Measurements from ENCODE around the gene LRRTM2.

LRRTM2 gene

GRCh38 chr5:138850865-138851435 lies 24.2 kb downstream of the LRRTM2 start (continued):
- TF ChIP-seq TSHZ2 (CRISPR knock-in tag; IDR thresholded peaks at IDR 0.05) (no peak), GLIS3 (CRISPR knock-in tag; IDR thresholded peaks at IDR 0.05) (no peak), ZNF8 (CRISPR knock-in tag; IDR thresholded peaks at IDR 0.05) (no peak), RARB (CRISPR knock-in tag; IDR thresholded peaks at IDR 0.05) (no peak), ZFP30 (CRISPR knock-in tag; IDR thresholded peaks at IDR 0.05) (no peak), PPARA (CRISPR knock-in tag; IDR thresholded peaks at IDR 0.05; ENCODE audit: borderline replicate concordance) (no peak), ZFP3 (CRISPR knock-in tag; IDR thresholded peaks at IDR 0.05) (no peak), ZNF70 (CRISPR knock-in tag; IDR thresholded peaks at IDR 0.05) (no peak)

GRCh38 chr5:138849882-138850281 lies 25.3 kb downstream of the LRRTM2 start:
- ATAC-seq: no peak
- no peak for TF ChIP-seq TCF4 (CRISPR knock-in tag; IDR thresholded peaks at IDR 0.05; ENCODE audit: borderline replicate concordance)
- no peak for TF ChIP-seq SNAI2 (CRISPR knock-in tag; IDR thresholded peaks at IDR 0.05)
- TF ChIP-seq CREB5 (CRISPR knock-in tag; IDR thresholded peaks at IDR 0.05; ENCODE audit: low read depth): no peak
- TF ChIP-seq BACH2 (CRISPR knock-in tag; IDR thresholded peaks at IDR 0.05; ENCODE audit: borderline replicate concordance): no peak
- no peak for TF ChIP-seq ISL1 (CRISPR knock-in tag; IDR thresholded peaks at IDR 0.05)
- TF ChIP-seq ZNF8 (CRISPR knock-in tag; IDR thresholded peaks at IDR 0.05): no peak
- TF ChIP-seq CSRNP3 (CRISPR knock-in tag; IDR thresholded peaks at IDR 0.05): no peak

- TF ChIP-seq TOX (CRISPR knock-in tag; IDR thresholded peaks at IDR 0.05; ENCODE audit: borderline replicate concordance) (no peak), ISL1 (CRISPR knock-in tag; IDR thresholded peaks at IDR 0.05) (peak; percentile 87)
- ATAC-seq: peak; percentile 86
Observed at GRCh38 chr5:138849439-138849838, 25.7 kb downstream of the LRRTM2 start.

GRCh38 chr5:138844812-138845513 lies 30.2 kb downstream of the LRRTM2 start:
- peak; percentile 61 for ATAC-seq
- TF ChIP-seq ZFP30 (CRISPR knock-in tag; IDR thresholded peaks at IDR 0.05) (no peak), ZNF565 (CRISPR knock-in tag; conservative IDR thresholded peaks at IDR 0.05; ENCODE audit: low read depth) (no peak), ISL1 (CRISPR knock-in tag; IDR thresholded peaks at IDR 0.05) (no peak), ARNTL (CRISPR knock-in tag; IDR thresholded peaks at IDR 0.05; ENCODE audit: borderline replicate concordance, low read depth) (no peak), POU6F1 (CRISPR knock-in tag; IDR thresholded peaks at IDR 0.05; ENCODE audit: borderline replicate concordance, low read depth) (no peak), CSRNP3 (CRISPR knock-in tag; IDR thresholded peaks at IDR 0.05) (no peak), TSHZ2 (CRISPR knock-in tag; IDR thresholded peaks at IDR 0.05) (no peak), PPARA (CRISPR knock-in tag; IDR thresholded peaks at IDR 0.05; ENCODE audit: borderline replicate concordance) (no peak), RARB (CRISPR knock-in tag; IDR thresholded peaks at IDR 0.05) (no peak)
